Right lobe of liver (tissue), 4 donors: ENCODE results near the gene ERC2.

ENCODE experiments used
- POLR2A ChIP-seq: fragments of 450-650 bp; IDR thresholded peaks from one replicate; pipeline ENCODE4 v1.6.1; 2017; ENCODE audit warnings: antibody characterized with exemption, mild to moderate bottlenecking
- TF ChIP-seq, protein P1 (sequence below), 4 donors: fragments of 200-600 bp in 3 of 4; fragments of 450-650 bp in 1 of 4; IDR thresholded peaks; one replicate each; pipeline versions ENCODE4 v1.5.1 to v1.8.0; 2016 to 2022; ENCODE audit warnings: antibody characterized with exemption in 4 of 4, mild to moderate bottlenecking in 2 of 4
- donor health status: DM: no; HTN: no; CAD: no.
- donor health status: DM: no; HTN: no; CAD: no.
- donor health status: DM: no; HTN: yes; CAD: no.

DNA sequence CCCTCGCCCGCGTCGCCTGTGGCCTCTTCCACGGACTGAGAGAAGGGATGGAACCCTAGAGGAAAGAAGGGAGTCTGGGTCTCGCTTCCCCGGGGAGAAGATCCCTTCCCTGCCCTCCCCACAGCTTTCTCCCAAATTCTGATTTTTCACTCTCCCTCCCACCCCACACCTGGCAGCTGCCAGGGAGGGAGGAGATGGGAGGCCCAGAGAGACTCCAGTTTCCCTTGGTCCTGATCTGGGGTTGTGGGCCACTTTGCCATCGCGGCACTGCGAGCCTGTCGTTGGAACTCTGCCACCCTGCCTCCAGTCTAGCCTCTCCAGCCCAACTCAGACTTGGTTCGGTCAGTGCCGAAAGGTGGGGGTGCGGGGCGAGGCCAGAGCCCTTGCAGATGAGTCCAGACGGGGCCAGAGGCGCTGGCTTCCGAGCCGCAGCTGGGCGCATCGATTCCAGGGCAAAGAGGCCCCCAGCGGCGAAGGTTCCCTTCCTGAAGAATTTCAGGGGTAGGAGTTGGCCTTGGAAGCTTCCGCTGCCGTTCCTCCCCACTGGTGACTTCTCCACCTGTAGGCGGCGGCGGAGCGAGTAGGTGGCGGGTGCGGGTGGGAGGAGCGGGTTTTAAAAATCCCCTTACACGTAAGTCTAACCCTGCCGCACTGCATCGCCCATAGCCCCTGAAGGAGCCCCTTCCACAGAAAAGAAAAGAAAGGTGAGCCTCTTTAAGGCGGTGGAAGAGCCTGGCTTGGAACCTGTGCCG, 986.3 kb downstream of the ERC2 start:
- TF ChIP-seq, protein P1, sequence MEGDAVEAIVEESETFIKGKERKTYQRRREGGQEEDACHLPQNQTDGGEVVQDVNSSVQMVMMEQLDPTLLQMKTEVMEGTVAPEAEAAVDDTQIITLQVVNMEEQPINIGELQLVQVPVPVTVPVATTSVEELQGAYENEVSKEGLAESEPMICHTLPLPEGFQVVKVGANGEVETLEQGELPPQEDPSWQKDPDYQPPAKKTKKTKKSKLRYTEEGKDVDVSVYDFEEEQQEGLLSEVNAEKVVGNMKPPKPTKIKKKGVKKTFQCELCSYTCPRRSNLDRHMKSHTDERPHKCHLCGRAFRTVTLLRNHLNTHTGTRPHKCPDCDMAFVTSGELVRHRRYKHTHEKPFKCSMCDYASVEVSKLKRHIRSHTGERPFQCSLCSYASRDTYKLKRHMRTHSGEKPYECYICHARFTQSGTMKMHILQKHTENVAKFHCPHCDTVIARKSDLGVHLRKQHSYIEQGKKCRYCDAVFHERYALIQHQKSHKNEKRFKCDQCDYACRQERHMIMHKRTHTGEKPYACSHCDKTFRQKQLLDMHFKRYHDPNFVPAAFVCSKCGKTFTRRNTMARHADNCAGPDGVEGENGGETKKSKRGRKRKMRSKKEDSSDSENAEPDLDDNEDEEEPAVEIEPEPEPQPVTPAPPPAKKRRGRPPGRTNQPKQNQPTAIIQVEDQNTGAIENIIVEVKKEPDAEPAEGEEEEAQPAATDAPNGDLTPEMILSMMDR (IDR thresholded peaks at IDR 0.05) = no peak
- TF ChIP-seq POLR2A = no peak
